HG03575 (cell line): ENCODE measurements around the gene BORCS6.
A peak's percentile ranks its signal among the peaks of the same experiment; 100 is the strongest.

Source experiments
- ATAC-seq: cut with Tn5 transposase; IDR thresholded peaks from one replicate; pipeline ENCODE4 v1.9.1; 2021; ENCODE audit not compliant: unreplicated experiment, insufficient number of reproducible peaks, low FRiP score; ENCODE audit errors: extremely low read depth

BORCS6 gene

DNA sequence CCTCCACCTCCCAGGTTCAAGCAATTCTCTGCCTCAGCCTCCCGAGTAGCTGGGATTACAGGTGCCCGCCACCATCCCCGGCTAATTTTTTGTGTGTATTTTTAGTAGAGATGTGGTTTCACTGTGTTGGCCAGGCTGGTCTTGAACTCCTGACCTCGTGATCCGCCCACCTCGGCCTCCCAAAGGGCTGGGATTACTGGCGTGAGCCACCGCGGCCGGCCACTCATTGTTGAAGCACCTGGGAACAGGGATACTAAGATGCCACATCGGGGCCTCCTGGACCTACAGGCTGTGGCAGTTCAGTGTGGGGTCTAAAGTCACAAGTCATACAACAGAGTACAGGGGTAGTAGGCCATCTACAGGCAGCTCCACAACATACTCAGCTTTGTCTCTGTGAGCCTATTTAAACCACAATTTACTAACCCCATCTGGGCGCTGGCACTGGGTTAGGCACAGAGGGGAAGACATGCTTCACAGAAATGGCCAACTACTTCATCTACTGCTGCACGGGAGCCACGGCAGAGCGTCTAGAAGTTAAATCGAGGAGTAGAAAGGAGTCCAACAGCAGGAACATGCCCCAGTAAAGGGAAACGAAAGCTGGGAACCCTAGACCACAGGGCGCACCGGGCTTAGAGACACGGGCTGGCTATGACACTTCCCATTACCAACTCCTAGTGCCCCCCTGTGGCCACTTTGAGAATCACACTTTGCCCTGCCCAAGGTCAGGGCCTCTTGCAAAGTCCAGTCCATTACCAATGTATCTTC is 31.5 kb downstream of the BORCS6 start:
- ATAC-seq = no peak

DNA sequence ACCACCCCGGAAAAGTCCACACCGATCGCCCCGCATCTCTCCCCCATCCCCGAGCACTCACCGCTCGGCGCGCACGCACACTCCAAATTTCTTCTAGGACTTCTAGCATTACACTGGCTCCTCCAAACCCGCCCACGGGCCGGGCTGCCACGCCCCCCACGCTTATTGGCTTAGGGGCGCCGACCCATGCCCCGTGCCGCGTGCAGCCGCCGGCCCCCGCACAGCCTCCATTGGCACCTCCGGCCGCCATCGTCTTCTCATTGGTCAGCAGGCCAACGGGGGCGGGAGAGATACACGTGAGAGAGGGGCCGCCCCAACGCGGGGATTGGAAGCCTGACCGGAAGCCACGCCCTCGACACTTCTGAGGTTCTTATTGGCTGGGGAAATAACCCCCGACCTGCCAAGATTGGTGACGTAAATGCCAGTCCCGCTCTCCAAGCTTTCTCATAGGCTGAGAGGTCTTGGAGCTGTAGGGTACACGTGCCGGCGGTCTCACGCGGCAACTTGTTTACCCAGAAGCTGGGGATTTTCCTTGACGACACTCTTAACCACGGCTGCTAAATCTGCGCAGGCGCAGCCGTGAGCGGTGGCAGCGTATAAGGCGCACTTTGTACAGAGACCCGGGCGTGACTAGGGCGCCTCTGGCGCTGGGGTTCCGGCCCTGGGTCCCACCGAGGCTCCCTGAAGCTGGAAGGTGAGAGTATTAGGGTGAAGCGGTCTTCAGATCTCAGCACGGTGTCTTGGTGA is 33.6 kb downstream of the BORCS6 start:
- ATAC-seq = peak; percentile 43

DNA sequence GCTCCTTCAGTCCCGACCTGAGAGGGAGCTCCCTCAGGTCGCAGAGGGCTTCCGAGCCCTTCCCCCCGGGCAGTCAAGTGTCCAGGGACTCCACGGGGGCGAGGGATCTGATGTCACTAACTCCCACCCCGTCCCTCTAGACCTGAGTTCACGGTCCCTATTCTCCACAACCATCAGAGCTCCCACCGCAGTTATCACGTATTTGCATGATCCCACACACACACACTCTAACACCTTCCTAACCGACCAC is 34.1 kb downstream of the BORCS6 start:
- peak; percentile 1 for ATAC-seq

DNA sequence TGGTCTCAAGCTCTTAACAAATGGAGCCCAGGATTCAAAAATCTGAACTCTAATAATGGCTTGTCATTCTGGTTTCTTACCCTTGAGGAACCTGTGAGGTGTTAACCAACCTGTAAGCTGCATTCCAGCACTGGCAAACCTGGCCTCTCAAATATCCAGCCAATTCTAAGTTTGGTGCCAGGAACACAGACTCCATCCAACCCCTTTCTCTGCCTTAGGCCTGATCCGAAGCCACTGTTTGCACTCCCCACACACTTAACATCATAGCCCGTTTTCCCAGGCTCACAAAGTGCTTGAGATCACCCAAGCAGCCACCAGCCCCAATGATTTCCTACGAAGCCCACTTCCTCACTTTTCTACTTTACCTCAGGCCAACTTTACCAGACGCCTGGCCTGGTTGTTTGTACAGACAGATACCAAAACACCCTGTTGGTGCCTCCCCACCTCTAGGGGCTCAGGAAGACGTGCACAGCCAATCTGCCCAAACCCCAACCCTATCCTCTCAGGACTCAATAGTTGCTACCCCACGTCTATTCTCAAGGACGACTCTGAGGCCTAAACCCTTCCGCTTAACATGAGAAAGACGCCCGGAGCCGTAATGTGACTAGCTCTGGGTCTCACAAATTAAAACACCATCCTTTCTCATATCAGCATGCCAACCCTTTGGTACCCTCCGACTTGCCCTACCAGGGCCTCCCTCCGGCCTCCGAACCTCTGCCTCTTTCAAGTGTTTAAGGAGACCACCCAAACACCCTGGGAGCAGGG is 34.6 kb downstream of the BORCS6 start:
- ATAC-seq = no peak

DNA sequence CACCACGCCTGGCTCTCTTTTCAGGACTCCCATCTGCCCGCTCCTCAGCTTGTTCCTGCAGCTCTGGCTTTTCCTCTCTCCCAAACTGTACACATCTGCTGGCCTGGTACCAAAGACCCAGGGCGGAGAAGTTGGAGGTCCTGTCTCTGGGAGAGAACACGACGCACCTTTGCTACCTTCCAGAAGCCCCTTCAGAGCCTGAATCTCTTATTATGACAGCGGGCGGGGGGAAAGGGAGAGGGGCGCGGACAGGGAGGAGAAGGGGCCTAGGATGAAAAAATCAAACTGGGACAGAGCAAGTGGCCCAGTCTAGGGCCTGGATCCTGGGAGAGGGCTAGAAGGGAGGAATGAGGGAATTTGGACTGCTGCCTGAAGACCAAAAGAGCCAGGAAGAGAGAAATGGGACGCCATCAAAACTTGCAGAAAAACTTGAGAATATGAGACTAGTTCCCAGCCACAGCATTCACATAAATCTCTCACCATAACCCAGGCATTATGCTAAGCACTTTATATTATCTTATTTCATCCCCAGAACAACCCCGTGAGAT is 35.3 kb downstream of the BORCS6 start:
- no peak for ATAC-seq

DNA sequence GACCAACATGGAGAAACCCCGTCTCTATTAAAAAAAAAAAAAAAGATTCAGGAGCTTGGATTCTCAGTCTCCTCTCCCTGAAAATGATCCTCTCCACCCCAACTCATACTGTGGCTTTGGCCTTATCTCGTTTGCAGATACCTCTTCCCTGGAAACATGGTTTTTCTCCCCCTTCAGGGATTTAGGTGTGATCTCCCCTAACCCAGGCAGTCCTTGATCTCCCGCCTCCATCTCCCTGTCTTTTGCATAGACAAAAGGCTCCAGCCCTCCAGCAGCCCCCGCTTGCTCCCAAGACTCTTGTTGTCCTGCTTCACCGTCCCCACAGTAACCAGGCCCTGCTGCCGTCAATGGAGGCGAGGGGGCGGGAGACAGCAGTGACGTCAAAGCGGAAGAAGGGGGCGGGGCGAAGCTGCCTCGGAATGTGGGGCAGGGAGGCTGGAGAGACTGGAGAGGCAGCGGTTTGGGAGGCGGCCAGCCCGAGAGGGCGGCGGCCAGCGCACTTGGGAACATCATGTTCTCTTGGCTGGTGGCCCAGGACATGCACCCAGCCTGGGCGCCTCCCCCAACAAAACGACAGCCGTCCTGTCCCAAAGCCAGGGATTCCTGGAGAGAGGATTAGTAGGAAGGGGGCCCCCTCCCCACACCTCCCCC is 35.9 kb downstream of the BORCS6 start:
- no peak for ATAC-seq

DNA sequence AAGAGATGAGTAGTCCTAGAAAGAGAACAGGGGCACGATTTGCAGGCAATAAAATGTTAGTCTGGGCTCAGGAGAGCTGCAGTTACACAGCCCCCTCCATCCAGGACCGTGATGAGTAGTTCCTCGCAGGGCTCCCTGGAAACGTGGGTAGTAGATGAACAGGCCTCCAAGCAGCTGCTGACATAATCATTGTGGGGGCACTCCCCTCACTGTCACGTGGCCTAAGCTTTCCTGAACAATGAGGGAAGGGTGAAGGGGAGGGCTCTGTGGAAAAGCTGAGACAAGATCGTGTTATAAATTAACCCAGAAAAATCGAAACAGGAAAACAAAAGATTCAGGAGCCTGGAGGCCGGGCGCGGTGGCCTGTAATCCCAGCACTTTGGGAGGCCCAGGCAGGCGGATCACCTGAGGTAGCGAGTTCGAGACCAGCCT is 36.4 kb downstream of the BORCS6 start:
- ATAC-seq = no peak

DNA sequence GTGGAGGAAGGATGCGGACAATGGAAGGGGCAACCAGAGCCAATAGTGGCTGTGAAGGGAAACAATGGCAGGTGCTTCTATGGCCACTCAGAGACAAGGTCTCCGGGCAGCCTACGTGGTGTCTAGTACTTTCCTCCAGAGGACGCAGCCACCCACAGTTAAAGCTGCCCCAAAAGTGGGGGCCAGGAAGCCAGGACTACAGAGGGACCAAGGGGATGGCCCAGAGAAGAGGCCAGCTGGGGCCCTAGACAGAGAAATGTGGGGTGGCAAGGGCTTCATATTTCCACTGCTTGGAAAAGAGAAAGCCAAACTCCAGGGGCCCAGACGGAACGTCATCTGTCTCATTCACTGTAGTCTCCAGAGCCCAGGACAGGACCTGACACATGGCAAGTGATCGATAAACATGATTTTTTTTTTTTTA is 36.9 kb downstream of the BORCS6 start:
- ATAC-seq = no peak

DNA sequence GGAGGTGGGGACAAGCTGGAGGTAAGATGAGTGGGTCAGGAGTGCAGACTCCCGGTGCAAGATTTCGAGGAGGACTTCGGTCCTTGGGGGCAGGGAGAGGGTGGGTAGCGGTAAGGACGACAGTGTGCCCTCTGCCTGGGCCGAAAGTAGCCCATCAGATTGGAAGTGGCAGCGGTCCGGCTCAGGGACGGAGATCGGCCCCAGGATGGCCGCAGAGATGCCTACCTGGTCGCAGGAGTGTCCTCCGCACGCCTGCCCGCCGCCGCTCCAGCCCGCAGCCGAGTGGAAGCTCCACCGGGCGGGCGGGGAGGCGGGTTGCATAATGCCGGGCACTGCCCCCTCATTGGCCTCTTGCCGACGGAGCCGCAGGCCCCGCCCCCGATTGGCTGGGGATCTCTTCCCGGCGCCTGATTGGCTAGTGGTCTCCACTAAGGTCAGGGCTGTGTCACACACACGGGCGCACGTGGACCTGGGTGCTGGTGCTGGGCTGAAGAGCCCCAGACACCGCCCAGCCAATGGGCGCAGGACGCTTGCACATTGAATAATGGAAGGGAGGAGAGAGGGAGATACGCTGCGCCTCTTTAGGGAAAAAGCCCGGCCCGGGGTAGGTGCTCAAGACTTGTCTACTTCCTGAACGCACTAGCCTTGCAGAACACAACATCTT is 37.7 kb downstream of the BORCS6 start, which contains the start of gene PER1:
PER1 (minus strand) TSS at position 293 of the 664 bp plus-strand sequence. CDS start 1,698 bp downstream, outside the sequence.
- ATAC-seq = no peak

DNA sequence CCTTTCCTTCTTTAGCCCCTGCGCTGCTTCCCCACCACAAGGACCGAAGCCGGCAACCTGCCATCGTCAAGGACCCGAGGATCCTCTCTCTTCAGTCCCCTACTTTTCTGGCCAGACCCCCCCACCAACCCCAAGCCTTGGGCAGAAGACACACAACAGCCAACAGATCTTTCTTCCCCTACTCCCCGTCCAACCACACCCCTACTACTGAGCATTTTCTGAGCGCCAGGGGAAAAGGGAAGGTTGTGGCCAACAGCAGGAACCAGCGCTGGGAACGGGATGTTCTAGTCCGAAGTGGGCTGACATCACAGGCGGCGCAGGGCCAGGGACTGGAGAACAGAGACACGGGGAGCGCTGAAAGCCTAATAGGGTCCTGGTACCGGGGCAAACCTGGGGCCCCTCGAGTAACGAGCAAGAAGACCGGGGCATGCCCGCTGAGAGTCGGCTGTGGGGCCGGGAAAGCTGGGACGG is 38.3 kb downstream of the BORCS6 start:
- ATAC-seq = no peak

DNA sequence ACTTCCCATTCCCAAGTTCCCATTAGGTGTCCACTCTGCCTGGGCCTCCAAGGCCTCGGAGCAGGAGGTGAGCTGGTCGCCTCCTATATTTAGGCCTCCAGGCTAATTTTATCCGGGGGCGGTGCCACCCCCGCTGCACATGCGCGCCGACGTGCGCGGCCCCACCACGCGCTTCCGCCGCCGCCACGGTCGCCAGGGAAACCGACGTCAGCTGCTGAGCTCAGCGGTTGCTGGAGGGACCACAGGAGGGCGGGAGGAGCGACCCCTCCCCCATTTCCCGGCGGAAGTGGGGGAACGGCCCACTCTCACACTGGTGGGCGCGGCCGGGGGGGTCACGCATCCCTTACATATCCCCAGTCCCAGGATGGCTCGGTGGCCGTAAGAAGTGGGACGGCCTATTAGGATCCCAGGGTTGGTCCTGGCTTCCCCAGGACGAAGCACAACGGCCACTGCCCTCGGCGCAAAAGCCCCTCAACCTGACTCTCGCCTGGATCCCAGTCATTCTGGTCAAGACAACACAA is 38.8 kb downstream of the BORCS6 start:
- ATAC-seq = no peak

DNA sequence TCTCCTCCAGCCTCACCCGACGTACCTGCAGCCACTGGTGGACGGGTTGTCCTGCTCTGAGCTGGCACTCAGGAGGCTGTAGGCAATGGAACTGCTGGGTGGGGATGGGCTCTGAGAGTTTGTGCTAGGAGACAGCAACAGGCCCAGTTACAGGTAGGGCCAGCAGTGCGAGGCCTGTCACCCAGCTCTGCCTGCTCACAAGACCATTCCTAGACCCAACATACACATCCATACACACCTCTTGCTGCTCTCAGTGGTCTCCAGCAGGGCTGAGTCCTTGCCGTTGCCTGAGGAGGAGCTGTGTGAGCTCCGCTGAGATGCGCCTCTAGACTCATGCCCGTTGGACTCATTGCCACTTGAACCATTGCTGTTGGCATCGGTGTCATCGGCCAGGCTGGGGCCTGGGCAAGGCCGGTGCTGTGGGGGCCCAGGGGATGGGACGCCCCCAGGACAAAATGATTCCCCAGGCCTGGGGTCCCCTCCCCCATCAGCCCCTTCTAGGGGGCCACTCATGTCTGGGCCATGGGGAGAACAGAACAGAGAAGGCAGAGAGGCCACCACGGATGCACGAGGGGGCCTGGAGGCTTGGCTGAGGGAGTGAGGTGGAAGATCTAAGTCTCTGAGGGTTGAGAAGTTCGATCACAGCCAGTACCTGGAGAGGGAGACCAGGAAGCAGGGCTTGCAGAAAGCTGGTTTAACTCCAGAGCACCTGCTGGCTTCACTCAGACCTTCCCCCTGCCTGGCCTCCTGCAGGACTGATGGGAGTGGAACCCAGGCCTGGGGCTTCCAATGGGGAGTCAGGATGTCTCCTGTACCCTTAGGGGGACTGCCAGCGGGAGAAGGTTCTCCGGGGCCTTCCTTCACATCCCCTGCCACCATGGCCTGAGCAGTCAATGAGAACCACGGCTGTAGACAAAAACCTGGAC is 39.5 kb downstream of the BORCS6 start:
- no peak for ATAC-seq

DNA sequence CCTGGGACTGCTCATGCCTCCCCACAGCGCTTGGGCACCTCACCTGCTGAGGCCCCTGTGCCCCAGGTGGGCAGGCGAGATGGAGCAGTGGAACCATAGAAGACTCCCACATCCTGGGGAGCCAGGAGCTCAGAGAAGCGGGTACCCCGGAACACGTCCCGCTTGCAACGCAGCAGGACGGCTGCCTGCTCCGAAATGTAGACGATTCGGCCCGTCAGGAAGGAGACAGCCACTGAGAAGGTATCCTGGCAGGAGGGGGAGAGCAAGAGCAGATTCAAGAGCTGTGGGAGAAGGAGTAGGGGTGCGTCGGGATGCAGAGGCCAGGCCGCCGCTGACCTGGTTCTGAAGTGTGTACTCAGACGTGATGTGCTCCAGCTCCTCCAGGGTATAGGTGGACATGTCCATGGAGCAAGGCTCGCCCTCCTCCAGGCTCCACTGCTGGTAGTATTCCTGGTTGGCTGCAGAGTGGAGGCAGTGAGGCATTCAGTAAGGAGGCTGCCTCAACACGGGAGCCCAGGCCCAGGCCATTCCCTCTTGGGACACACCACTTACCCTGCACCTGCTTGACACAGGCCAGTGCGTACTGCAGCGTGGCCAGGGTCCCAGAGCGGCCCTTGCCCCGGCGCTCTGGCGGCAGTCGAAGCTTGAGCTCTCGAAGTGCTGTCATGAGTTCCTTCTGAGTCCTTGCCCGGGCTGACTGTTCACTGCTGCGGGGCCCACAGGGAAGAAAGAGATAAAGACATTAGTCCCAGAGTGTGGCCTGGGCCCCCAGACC is 40.4 kb downstream of the BORCS6 start:
- no peak for ATAC-seq

DNA sequence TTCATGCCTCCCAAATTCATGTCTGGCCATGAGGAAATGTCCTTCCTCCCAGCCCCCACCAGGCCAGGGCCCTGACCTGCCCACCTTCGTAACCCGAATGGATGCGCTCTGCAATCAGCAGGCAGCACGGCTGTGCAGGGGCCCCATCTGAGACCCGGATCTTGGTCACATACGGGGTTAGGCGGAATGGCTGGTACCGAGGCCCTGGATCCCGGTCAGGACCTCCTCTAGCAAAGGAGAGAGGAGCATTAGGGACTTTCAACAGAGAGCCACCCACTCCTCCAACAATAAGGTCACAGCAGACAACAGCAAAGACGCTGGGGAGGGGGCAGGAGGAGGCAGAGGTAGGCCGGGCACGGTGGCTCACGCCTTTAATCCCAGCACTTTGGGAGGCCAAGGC is 41.4 kb downstream of the BORCS6 start:
- ATAC-seq = no peak

DNA sequence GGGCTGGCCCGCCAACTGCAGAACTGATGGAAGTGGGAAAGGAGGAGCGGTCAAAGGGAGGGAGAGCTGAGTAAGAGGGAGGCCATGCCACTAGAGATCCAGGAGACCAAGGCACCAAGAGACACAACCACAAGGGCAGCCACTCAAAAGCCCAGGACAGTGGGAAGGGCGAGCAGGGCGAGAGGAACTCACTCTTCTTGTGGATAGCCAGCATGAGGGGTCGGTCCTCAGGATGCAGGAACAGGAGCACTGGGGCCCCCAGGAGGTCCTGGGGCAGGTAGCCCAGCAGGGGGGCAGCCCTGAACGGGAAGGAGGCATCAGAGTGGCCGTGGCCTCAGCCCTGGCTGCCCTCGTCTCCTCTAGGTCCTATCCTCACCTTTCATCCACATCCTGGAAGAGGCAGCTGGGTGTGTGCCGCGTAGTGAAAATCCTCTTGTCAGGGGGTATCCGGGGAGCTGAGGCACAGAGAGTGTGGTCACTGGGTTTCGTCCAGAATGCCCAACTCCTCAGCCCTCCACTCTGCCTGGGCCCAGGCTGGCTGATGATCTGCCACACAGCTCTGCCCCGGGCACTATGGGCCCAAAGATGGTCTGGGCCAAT is 42.1 kb downstream of the BORCS6 start:
- ATAC-seq = no peak

DNA sequence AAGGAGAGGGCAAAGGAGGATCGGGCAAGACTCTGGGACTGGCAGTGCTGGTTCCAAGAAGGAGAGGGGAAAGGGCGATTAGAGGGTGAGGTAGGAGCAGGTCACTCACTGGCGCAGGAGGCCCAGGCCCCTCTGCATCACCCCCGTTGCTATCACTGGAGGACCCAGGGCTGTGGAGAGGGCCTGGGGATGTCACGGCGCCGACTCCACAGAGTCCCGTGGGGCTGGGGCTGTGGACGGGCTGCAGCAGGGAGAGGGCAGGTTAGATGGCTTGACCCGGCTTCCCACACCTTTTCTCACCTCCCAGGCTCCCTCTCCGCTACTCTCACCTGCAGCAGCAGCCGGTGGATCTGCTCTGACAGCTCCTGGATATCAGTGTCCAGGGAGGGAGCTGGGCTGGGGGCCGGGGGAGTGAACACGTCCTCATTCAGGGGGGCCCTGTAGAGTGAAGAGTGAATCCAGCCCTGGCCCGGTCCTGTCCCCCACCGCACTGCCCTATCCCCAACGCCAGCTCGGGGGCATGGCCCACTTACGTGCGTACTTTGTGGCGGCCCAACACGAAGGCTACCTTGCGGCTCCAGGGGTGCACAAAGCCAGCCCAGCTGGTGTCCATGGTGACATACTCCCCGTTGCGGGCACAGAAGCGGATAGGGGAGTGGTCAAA is 42.7 kb downstream of the BORCS6 start:
- no peak for ATAC-seq
